DOHH2 (cell line): ENCODE results near the gene FMNL2.

Source experiments
- H3F3A ChIP-seq: fragments of 200-600 bp; sonication (generic), shearing (Covaris generic); 2 replicates; pipeline ENCODE4 v1.6.0; 2016; ENCODE audit warnings: antibody characterized with exemption, mild to moderate bottlenecking; ENCODE audit not compliant: control insufficient read depth, insufficient read depth
- H3K27ac ChIP-seq: fragments of 200-600 bp; sonication (generic); 2 replicates; pipeline ENCODE4 v1.5.1; 2014; ENCODE audit warnings: low read depth, mild to moderate bottlenecking, low read length, moderate library complexity
- H3K27me3 ChIP-seq: fragments of 200-600 bp; sonication (generic); 2 replicates; pipeline ENCODE4 v1.6.1; 2014; ENCODE audit warnings: mild to moderate bottlenecking, low read length, mixed read lengths; ENCODE audit not compliant: control insufficient read depth
- H3K36me3 ChIP-seq: fragments of 200-600 bp; sonication (generic); 2 replicates; pipeline ENCODE4 v1.6.1; 2014; ENCODE audit warnings: mild to moderate bottlenecking, low read length, moderate library complexity, mixed read lengths; ENCODE audit not compliant: control insufficient read depth
- H3K4me1 ChIP-seq: fragments of 200-600 bp; sonication (generic); 2 replicates; pipeline ENCODE4 v1.6.1; 2014; ENCODE audit warnings: mild to moderate bottlenecking, low read length, mixed read lengths; ENCODE audit not compliant: control insufficient read depth
- H3K4me2 ChIP-seq: fragments of 200-600 bp; sonication (generic); 2 replicates; pipeline ENCODE4 v1.6.0; 2014; ENCODE audit warnings: mild to moderate bottlenecking, low read length, moderate library complexity
- H3K4me3 ChIP-seq: fragments of 200-600 bp; sonication (generic); 2 replicates; pipeline ENCODE4 v1.5.1; 2014; ENCODE audit warnings: mild to moderate bottlenecking, low read length, mixed read lengths
- H3K79me2 ChIP-seq: fragments of 200-600 bp; sonication (generic); 2 replicates; pipeline ENCODE4 v1.6.1; 2014; ENCODE audit warnings: mild to moderate bottlenecking, low read length, mixed read lengths; ENCODE audit not compliant: control insufficient read depth
- H3K9me2 ChIP-seq: fragments of 200-600 bp; sonication (generic); replicated peaks from 2 replicates; pipeline ENCODE4 v1.6.1; 2014; ENCODE audit warnings: mild to moderate bottlenecking, low read length, mixed read lengths; ENCODE audit not compliant: control insufficient read depth
- H3K9me3 ChIP-seq: fragments of 200-600 bp; sonication (generic); 2 replicates; pipeline ENCODE4 v1.6.1; 2014; ENCODE audit warnings: antibody characterized with exemption, low read length, mixed read lengths; ENCODE audit not compliant: control insufficient read depth, insufficient read depth
- H4K20me1 ChIP-seq: fragments of 200-600 bp; sonication (generic); 2 replicates; pipeline ENCODE4 v1.6.0; 2014; ENCODE audit warnings: low read depth, mild to moderate bottlenecking, antibody characterized with exemption, low read length, moderate library complexity; ENCODE audit not compliant: control insufficient read depth, insufficient read depth
- EZH2phosphoT487 ChIP-seq: fragments of 200-600 bp; sonication (generic); IDR thresholded peaks from 2 replicates; pipeline ENCODE4 v1.6.1; 2017; ENCODE audit warnings: borderline replicate concordance, mild to moderate bottlenecking, antibody characterized with exemption, low read length, moderate library complexity, mixed read lengths
- TF ChIP-seq, protein P1 (sequence below): fragments of 200-600 bp; sonication (generic); IDR thresholded peaks from one replicate; pipeline ENCODE4 v1.5.1; 2014; ENCODE audit warnings: antibody characterized with exemption, mild to moderate bottlenecking, low read depth, low read length; ENCODE audit not compliant: poor library complexity, severe bottlenecking

The FMNL2 gene

DNA sequence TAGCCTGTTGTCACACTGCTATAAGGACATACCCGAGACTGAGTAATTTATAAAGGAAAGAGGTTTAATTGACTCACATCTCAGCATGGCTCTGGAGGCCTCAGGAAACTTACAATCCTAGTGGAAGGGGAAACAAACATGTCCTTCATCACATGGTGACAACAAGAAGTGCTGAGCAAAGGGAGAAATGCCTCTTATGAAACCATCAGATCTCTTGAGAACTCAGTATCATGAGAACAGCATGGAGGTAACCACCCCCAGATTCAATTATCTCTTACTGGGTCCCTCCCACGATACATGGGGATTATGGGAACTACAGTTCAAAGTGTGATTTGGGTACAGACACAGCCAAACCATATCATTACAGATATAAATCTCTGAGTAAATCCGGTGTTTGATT is 233.6 kb downstream of the FMNL2 start:
- Histone ChIP-seq H3K4me1 (no peaks in the 10 kb centered on the region), H4K20me1 (no peaks in the 10 kb centered on the region), H3K36me3 (no peaks in the 10 kb centered on the region), H3K9me2 (no peaks in the 10 kb centered on the region), H3K27ac (no peak overlapping the region), H3K4me3 (no peak overlapping the region), H3K27me3 (no peaks in the 10 kb centered on the region), H3K79me2 (no peaks in the 10 kb centered on the region), H3K4me2 (no peak overlapping the region), H3K9me3 (no peaks in the 10 kb centered on the region), H3F3A (no peaks in the 10 kb centered on the region)
- TF ChIP-seq, protein P1, sequence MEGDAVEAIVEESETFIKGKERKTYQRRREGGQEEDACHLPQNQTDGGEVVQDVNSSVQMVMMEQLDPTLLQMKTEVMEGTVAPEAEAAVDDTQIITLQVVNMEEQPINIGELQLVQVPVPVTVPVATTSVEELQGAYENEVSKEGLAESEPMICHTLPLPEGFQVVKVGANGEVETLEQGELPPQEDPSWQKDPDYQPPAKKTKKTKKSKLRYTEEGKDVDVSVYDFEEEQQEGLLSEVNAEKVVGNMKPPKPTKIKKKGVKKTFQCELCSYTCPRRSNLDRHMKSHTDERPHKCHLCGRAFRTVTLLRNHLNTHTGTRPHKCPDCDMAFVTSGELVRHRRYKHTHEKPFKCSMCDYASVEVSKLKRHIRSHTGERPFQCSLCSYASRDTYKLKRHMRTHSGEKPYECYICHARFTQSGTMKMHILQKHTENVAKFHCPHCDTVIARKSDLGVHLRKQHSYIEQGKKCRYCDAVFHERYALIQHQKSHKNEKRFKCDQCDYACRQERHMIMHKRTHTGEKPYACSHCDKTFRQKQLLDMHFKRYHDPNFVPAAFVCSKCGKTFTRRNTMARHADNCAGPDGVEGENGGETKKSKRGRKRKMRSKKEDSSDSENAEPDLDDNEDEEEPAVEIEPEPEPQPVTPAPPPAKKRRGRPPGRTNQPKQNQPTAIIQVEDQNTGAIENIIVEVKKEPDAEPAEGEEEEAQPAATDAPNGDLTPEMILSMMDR: no peak
- TF ChIP-seq EZH2phosphoT487: no peak

DNA sequence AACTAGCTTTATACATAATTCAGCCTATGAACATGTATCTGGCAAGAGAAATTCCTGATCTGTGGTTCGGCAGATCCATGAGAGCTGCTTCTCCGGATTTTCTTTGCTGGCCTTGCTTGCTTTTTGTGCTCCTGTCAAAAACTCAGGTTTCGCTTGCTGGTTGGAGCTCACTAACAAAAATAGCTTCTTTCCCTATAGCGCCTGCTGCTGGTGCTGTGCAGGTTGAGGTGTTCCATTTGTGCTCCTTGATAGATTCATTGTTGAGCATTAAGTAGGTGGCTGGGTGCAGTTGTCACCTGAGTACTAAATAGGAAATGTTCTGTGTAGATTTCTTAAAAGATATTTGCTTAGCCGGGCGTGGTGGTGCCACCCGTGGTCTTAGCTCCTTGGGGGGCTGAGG is 234.2 kb downstream of the FMNL2 start:
- Histone ChIP-seq H3K4me1 (no peaks in the 10 kb centered on the region), H3K79me2 (no peaks in the 10 kb centered on the region), H3K27me3 (no peaks in the 10 kb centered on the region), H4K20me1 (no peaks in the 10 kb centered on the region), H3K4me3 (no peak overlapping the region), H3K36me3 (no peaks in the 10 kb centered on the region), H3K27ac (no peak overlapping the region), H3K9me2 (no peaks in the 10 kb centered on the region), H3K9me3 (no peaks in the 10 kb centered on the region), H3F3A (no peaks in the 10 kb centered on the region), H3K4me2 (no peak overlapping the region)
- TF ChIP-seq EZH2phosphoT487: no peak
- TF ChIP-seq, protein P1: no peak

DNA sequence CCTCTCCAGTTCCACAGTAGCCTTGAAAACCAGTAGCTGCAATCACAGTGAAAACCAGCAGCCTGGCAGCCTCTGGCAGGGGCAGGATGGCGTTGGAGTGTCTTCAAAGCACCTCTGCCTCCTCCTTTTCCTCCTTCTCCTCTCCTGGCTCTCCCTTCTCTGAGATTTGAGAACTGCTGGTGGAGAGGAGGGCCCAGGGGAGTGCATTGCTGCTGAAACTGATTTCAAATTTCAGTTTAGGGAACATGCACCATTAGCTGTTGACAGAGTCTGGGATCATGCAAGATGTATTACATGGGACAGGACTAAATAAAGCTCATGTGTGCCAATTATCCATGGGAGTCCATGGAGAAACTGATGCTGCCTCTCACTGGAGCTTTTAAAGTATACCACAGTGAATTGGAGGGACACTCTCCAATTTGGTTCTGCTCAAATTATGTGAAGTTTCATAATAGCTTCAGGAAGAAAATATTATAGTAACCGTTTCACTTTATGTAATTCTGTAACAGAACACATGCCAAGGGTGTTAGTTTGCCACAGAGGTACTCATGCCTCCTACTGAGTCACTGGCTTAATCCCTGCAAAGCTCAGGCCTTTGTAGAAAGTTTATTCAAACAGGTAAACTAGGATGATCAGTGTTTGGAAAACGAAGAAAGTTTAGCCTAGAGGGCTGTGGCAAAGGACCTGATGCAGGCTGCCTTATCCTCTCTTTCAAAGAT is 236.2 kb downstream of the FMNL2 start:
- Histone ChIP-seq H3K4me2 (no peak overlapping the region), H3K36me3 (no peaks in the 10 kb centered on the region), H4K20me1 (no peaks in the 10 kb centered on the region), H3K4me3 (no peak overlapping the region), H3K4me1 (no peaks in the 10 kb centered on the region), H3K79me2 (no peaks in the 10 kb centered on the region), H3K9me3 (no peaks in the 10 kb centered on the region), H3K27me3 (no peaks in the 10 kb centered on the region), H3K9me2 (no peaks in the 10 kb centered on the region), H3F3A (no peaks in the 10 kb centered on the region), H3K27ac (no peak overlapping the region)
- no peak for TF ChIP-seq EZH2phosphoT487
- TF ChIP-seq, protein P1: no peak
